NCI-H2029 (cell line): ENCODE data around the gene OR5H2.
"Not testable (repeated sequence)": the region's sequence is repeated elsewhere in the genome, so short reads cannot be mapped to it uniquely, and the experiment has no call there.

Source experiments
- DNase-seq: peaks from one replicate; lab custom pipeline; 2025; lab: John Stamatoyannopoulos, UW

The OR5H2 gene

GRCh38 chr3:98282205-98282604, at the start of gene OR5H2:
Gene OR5H2, plus strand, starts transcription at chr3:98282505. Its CDS starts 398 bp downstream, at chr3:98282903.
- DNase-seq: no peak

GRCh38 chr3:98233468-98233867, 48.8 kb upstream of the OR5H2 start:
- no peak for DNase-seq

GRCh38 chr3:98240131-98240530, 42.2 kb upstream of the OR5H2 start:
- DNase-seq: no peak

- no peak for DNase-seq
Observed at GRCh38 chr3:98242155-98242554, 40.1 kb upstream of the OR5H2 start.

- no peak for DNase-seq
Observed at GRCh38 chr3:98243843-98244242, 38.5 kb upstream of the OR5H2 start.

GRCh38 chr3:98246142-98246541, 36.2 kb upstream of the OR5H2 start:
- no peak for DNase-seq

GRCh38 chr3:98256026-98256425, 26.3 kb upstream of the OR5H2 start:
- DNase-seq: not testable (repeated sequence)

GRCh38 chr3:98259707-98260106, 22.6 kb upstream of the OR5H2 start:
- DNase-seq: no peak

- DNase-seq: no peak
Observed at GRCh38 chr3:98262046-98262445, 20.3 kb upstream of the OR5H2 start.

- no peak for DNase-seq
Observed at GRCh38 chr3:98263944-98264343, 18.4 kb upstream of the OR5H2 start, which contains the start of gene OR5H6. Gene OR5H6, plus strand, starts transcription at chr3:98264244. Its CDS starts 89 bp downstream, at chr3:98264333.

- no peak for DNase-seq
Observed at GRCh38 chr3:98269846-98270245, 12.5 kb upstream of the OR5H2 start.

GRCh38 chr3:98272126-98272525, 10.2 kb upstream of the OR5H2 start:
- no peak for DNase-seq

GRCh38 chr3:98274914-98275313, 7.4 kb upstream of the OR5H2 start:
- no peak for DNase-seq

- no peak for DNase-seq
Observed at GRCh38 chr3:98290916-98291315, 8.6 kb downstream of the OR5H2 start.

- no peak for DNase-seq
Observed at GRCh38 chr3:98291332-98291957, 9.1 kb downstream of the OR5H2 start.

GRCh38 chr3:98322101-98322500, 39.8 kb downstream of the OR5H2 start:
- DNase-seq: no peak

GRCh38 chr3:98322686-98323085, 40.4 kb downstream of the OR5H2 start:
- DNase-seq: no peak

GRCh38 chr3:98323425-98323824, 41.1 kb downstream of the OR5H2 start:
- no peak for DNase-seq

- no peak for DNase-seq
Observed at GRCh38 chr3:98325055-98325454, 42.8 kb downstream of the OR5H2 start.

- DNase-seq: no peak
Observed at GRCh38 chr3:98326105-98326893, 44.0 kb downstream of the OR5H2 start.

- no peak for DNase-seq
Observed at GRCh38 chr3:98326945-98327344, 44.6 kb downstream of the OR5H2 start.

GRCh38 chr3:98328933-98329332, 46.6 kb downstream of the OR5H2 start:
- no peak for DNase-seq

- DNase-seq: peak; percentile 2
Observed at GRCh38 chr3:98329392-98330124, 47.3 kb downstream of the OR5H2 start.
